A549 (cell line): Measurements from ENCODE around the gene MEGF6.

ENCODE experiments used
- CTCF ChIP-seq: fragments of >200 bp; sonication (Bioruptor Twin); formaldehyde crosslinking; IDR thresholded peaks from 3 replicates; pipeline ENCODE4 v1.5.1; 2016
- HMGXB4 ChIP-seq: fragments of 250-450 bp; sonication (Bioruptor Pico); IDR thresholded peaks from 2 replicates; pipeline ENCODE4 v1.5.0; 2021; ENCODE audit warnings: mild to moderate bottlenecking, moderate library complexity, borderline replicate concordance
- NFE2L2 ChIP-seq: fragments of 150-350 bp; conservative IDR thresholded peaks from 2 replicates; pipeline ENCODE4 v1.6.1; 2014; ENCODE audit warnings: low read length
- NR3C1 ChIP-seq: fragments of >200 bp; sonication (Bioruptor Twin); formaldehyde crosslinking; IDR thresholded peaks from 3 replicates; pipeline ENCODE4 v1.6.1; 2017
- POLR2A ChIP-seq: IDR thresholded peaks from 2 replicates; pipeline ENCODE4 v1.6.1; 2012; ENCODE audit warnings: mild to moderate bottlenecking, low read length
- RAD21 ChIP-seq, 2 experiments: fragments of >200 bp in 1 of 2; sonication (Bioruptor Twin) in 1 of 2; formaldehyde crosslinking in 1 of 2; IDR thresholded peaks in 1 of 2; conservative IDR thresholded peaks in 1 of 2; 2 replicates in 1 of 2; 3 replicates in 1 of 2; pipeline ENCODE4 v1.6.1; 2012 to 2018; ENCODE audit warnings: inconsistent platforms in 1 of 2
- REST ChIP-seq: fragments of 200-600 bp; sonication (generic); IDR thresholded peaks from 2 replicates; pipeline ENCODE4 v1.6.1; 2016; ENCODE audit warnings: antibody characterized with exemption, mild to moderate bottlenecking, moderate library complexity
- RFX5 ChIP-seq: fragments of 450-650 bp; IDR thresholded peaks from 2 replicates; pipeline ENCODE4 v1.7.1; 2014; ENCODE audit warnings: antibody characterized with exemption, mild to moderate bottlenecking, moderate library complexity

GRCh38 chr1:3519301-3519885 is 91.9 kb downstream of the MEGF6 start:
- no peak for TF ChIP-seq POLR2A
- no peak for TF ChIP-seq NR3C1
- TF ChIP-seq RAD21 (conservative IDR thresholded peaks at IDR 0.05 in 1 of 2, IDR thresholded peaks at IDR 0.05 in 1 of 2) = no peak
- TF ChIP-seq CTCF = no peak
- TF ChIP-seq REST = no peak
- no peak for TF ChIP-seq RFX5
- no peak for TF ChIP-seq HMGXB4
- TF ChIP-seq NFE2L2 = no peak
